ENCODE results near the gene TRIM17. TPM values are rescaled to one million over a fixed set of nuclear protein-coding genes. Genes with fewer than 3 reads are reported as not detected.

TRIM17 gene
- total and polyA plus RNA-seq, 9 of the 15 experiments (the other 6 are each of a cell fraction or from before 2014, with no cell fraction given), result not detected

- TF ChIP-seq ZNF184 (CRISPR knock-in tag; IDR thresholded peaks at IDR 0.05), result no peak
- peak; percentile 45; the same call in 1 of the 2 replicates for TF ChIP-seq ZNF830 (CRISPR knock-in tag; IDR thresholded peaks at IDR 0.05)
- TF ChIP-seq CHCHD3 (CRISPR knock-in tag; IDR thresholded peaks at IDR 0.05), result peak; percentile 62; the same call in 1 of the 2 replicates
- no peak for TF ChIP-seq BACH1 (tag; IDR thresholded peaks at IDR 0.05)
- TF ChIP-seq POLR3A (IDR thresholded peaks at IDR 0.05; ENCODE audit: borderline replicate concordance, extremely low read depth, insufficient read depth, insufficient read length), result no peak
- TF ChIP-seq BRF1 (IDR thresholded peaks at IDR 0.05; ENCODE audit: borderline replicate concordance, extremely low read depth, insufficient read length), result no peak
- peak; percentile 61; the same call in 1 of the 2 replicates for TF ChIP-seq PHF21A (IDR thresholded peaks at IDR 0.05; ENCODE audit: borderline replicate concordance, low read depth)
- no peak for TF ChIP-seq GATA2 (CRISPR knock-in tag; IDR thresholded peaks at IDR 0.05)
- no peak for TF ChIP-seq ZNF347 (CRISPR knock-in tag; IDR thresholded peaks at IDR 0.05; ENCODE audit: low read depth)
- TF ChIP-seq ZNF644 (tag; IDR thresholded peaks at IDR 0.05; ENCODE audit: low read depth), result no peak
- no peak for TF ChIP-seq HDAC6 (IDR thresholded peaks at IDR 0.05; ENCODE audit: low read depth, low read length)
- TF ChIP-seq GATAD2B (IDR thresholded peaks at IDR 0.05; ENCODE audit: borderline replicate concordance), result peak; percentile 20; the same call in 1 of the 2 replicates
- TF ChIP-seq ZBED1 (IDR thresholded peaks at IDR 0.05), result peak; percentile 81; the same call in 1 of the 2 replicates
- peak; percentile 36; the same call in 1 of the 2 replicates for TF ChIP-seq ZNF239 (CRISPR knock-in tag; IDR thresholded peaks at IDR 0.05)
- TF ChIP-seq E2F6 (IDR thresholded peaks at IDR 0.05; ENCODE audit: borderline replicate concordance in 1 of 2, extremely low read depth in 1 of 2, insufficient read depth in 1 of 2, insufficient read length in 1 of 2, low read depth in 1 of 2, low read length in 1 of 2, poor library complexity in 1 of 2, severe bottlenecking in 1 of 2), result peak; percentile 78 to 80
- peak; percentile 98 for TF ChIP-seq FOXP4 (CRISPR knock-in tag; IDR thresholded peaks at IDR 0.05; ENCODE audit: borderline replicate concordance)
- peak; percentile 90; the same call in 1 of the 2 replicates for TF ChIP-seq HLTF (IDR thresholded peaks at IDR 0.05)
- TF ChIP-seq, protein P1, sequence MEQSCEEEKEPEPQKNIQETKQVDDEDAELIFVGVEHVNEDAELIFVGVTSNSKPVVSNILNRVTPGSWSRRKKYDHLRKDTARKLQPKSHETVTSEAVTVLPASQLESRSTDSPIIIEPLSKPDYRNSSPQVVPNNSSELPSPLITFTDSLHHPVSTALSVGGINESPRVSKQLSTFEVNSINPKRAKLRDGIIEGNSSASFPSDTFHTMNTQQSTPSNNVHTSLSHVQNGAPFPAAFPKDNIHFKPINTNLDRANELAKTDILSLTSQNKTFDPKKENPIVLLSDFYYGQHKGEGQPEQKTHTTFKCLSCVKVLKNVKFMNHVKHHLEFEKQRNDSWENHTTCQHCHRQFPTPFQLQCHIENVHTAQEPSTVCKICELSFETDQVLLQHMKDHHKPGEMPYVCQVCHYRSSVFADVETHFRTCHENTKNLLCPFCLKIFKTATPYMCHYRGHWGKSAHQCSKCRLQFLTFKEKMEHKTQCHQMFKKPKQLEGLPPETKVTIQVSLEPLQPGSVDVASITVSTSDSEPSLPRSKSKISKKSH (CRISPR knock-in tag; IDR thresholded peaks at IDR 0.05), result no peak
- TF ChIP-seq ZNF175 (CRISPR knock-in tag; IDR thresholded peaks at IDR 0.05; ENCODE audit: low read depth), result 0 out of 2 replicates have a peak, but pooled peaks have one; percentile 1
- peak; percentile 44 for TF ChIP-seq DACH1 (IDR thresholded peaks at IDR 0.05; ENCODE audit: partially characterized antibody)
- TF ChIP-seq, protein P2, sequence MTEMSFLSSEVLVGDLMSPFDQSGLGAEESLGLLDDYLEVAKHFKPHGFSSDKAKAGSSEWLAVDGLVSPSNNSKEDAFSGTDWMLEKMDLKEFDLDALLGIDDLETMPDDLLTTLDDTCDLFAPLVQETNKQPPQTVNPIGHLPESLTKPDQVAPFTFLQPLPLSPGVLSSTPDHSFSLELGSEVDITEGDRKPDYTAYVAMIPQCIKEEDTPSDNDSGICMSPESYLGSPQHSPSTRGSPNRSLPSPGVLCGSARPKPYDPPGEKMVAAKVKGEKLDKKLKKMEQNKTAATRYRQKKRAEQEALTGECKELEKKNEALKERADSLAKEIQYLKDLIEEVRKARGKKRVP (CRISPR knock-in tag; IDR thresholded peaks at IDR 0.05), result no peak
- peak; percentile 83 for TF ChIP-seq ZNF12 (CRISPR knock-in tag; IDR thresholded peaks at IDR 0.05)
- TF ChIP-seq ZNF274 (IDR thresholded peaks at IDR 0.05; ENCODE audit: borderline replicate concordance, low read depth, low read length), result peak; percentile 38; the same call in 1 of the 2 replicates
These were observed 40.9 kb upstream of the TRIM17 start (continued) for GRCh38 chr1:228457396-228458176.

Data from K562 (cell line).